ENCODE data around the gene MYBBP1A. TPM values are rescaled to one million over a fixed set of nuclear protein-coding genes. Genes with fewer than 3 reads are reported as not detected.

MYBBP1A gene
- total and polyA plus RNA-seq, 12 donors = 18.7 to 30.3 (median 23.4) TPM

- H3K27ac ChIP-seq = no peak overlapping the region
- ATAC-seq = no peak
- H3K4me3 ChIP-seq = no peak overlapping the region
- H3K4me1 ChIP-seq = peaks cover 0 to 29% (median 14%) of the 10 kb centered on the region in 9 donors
- no peak for TF ChIP-seq CTCF (IDR thresholded peaks at IDR 0.05)
- H3K36me3 ChIP-seq = peaks cover 0 to 98% (median 44%) of the 10 kb centered on the region in 9 donors
- no peaks in the 10 kb centered on the region for H3K27me3 ChIP-seq
- intact Hi-C loops (cut with DNase I) = loop anchor here in 4 of 10 donors (5.0 to 10.0 kb wide), 3 partner anchors 37 to 122 kb away; no protein-coding TSS in a partner anchor
- WGBS, 2 donors = 92 to 94% methylated on average over 34 to 37 of the region's 37 CpGs
- no peak for DNase-seq
- H3K9me3 ChIP-seq = no peaks in the 10 kb centered on the region
Measured at GRCh38 chr17:4544135-4544950, 10.8 kb downstream of the MYBBP1A start.

GRCh38 chr17:4543557-4544026 lies 11.6 kb downstream of the MYBBP1A start:
- Histone ChIP-seq H3K9me3 (no peaks in the 10 kb centered on the region), H3K36me3 (peaks cover 0 to 98% (median 36%) of the 10 kb centered on the region in 9 donors), H3K4me3 (no peak overlapping the region), H3K27ac (no peak overlapping the region), H3K27me3 (no peaks in the 10 kb centered on the region), H3K4me1 (peaks cover 5 to 35% (median 20%) of the 10 kb centered on the region in 9 donors)
- intact Hi-C loops (cut with DNase I) = loop anchor here in 4 of 10 donors (5.0 to 10.0 kb wide), 3 partner anchors 36 to 121 kb away; no protein-coding TSS in a partner anchor
- ATAC-seq (no peak), DNase-seq (no peak)
- WGBS, 2 donors = 83 to 87% methylated on average over 19 of the region's 19 CpGs
- TF ChIP-seq CTCF (IDR thresholded peaks at IDR 0.05) = no peak

GRCh38 chr17:4542726-4543191 lies 12.4 kb downstream of the MYBBP1A start:
- no peak overlapping the region for H3K27ac ChIP-seq
- ATAC-seq (no peak), DNase-seq (no peak)
- H3K27me3 ChIP-seq = no peaks in the 10 kb centered on the region
- H3K4me1 ChIP-seq = peaks cover 12 to 44% (median 28%) of the 10 kb centered on the region in 9 donors
- TF ChIP-seq CTCF (IDR thresholded peaks at IDR 0.05) = no peak
- no peak overlapping the region for H3K4me3 ChIP-seq
- no peaks in the 10 kb centered on the region for H3K9me3 ChIP-seq
- peaks cover 0 to 97% (median 30%) of the 10 kb centered on the region in 9 donors for H3K36me3 ChIP-seq
- WGBS, 2 donors = 93 to 94% methylated on average over 19 of the region's 19 CpGs
- intact Hi-C loops (cut with DNase I) = loop anchor here in 4 of 10 donors (5.0 to 10.0 kb wide), 3 partner anchors 35 to 120 kb away; no protein-coding TSS in a partner anchor

- intact Hi-C loops (cut with DNase I) = loop anchor here in 4 of 10 donors (5.0 to 10.0 kb wide), 3 partner anchors 35 to 120 kb away; no protein-coding TSS in a partner anchor
- WGBS, 2 donors = 91 to 92% methylated on average over 14 of the region's 14 CpGs
- Histone ChIP-seq H3K4me3 (no peak overlapping the region), H3K27ac (peak overlapping the region in 6 of 10 donors; percentile 65 to 83 (median 76)), H3K9me3 (no peaks in the 10 kb centered on the region), H3K36me3 (peaks cover 0 to 95% (median 25%) of the 10 kb centered on the region in 9 donors), H3K4me1 (peaks cover 16 to 50% (median 34%) of the 10 kb centered on the region in 9 donors), H3K27me3 (no peaks in the 10 kb centered on the region)
- no peak for ATAC-seq
- TF ChIP-seq CTCF (IDR thresholded peaks at IDR 0.05) = no peak
- no peak for DNase-seq
Measured at GRCh38 chr17:4542003-4542725, 13.0 kb downstream of the MYBBP1A start.

All from heart right ventricle (tissue), 16 donors.